B cell (primary cell): Measurements from ENCODE around the gene BTRC. TPM values are rescaled to one million over a fixed set of nuclear protein-coding genes. Genes with fewer than 3 reads are reported as not detected.

Experiments used
- ATAC-seq: fragments of 200-7000 bp; cut with Tn5 transposase; one replicate; pipeline ENCODE4 v1.10.0; 2021; ENCODE audit warnings: low read depth, mild to moderate bottlenecking, moderate number of reproducible peaks, moderate library complexity
- CTCF ChIA-PET: fragments of 350-600 bp; sonication (Branson Sonifier 250); formaldehyde crosslinking; loops from one replicate; lab custom pipeline; 2021; ENCODE audit warnings: antibody characterized with exemption, inconsistent platforms; lab: Charles Lee
- POLR2A ChIA-PET: fragments of 350-600 bp; sonication (Branson Sonifier 250); formaldehyde crosslinking; loops from one replicate; lab custom pipeline; 2021; ENCODE audit warnings: antibody characterized with exemption; lab: Charles Lee
- DNase-seq: peaks from one replicate; pipeline ENCODE4 v3.0.0; 2013
- H2AFZ ChIP-seq: 2 replicates; pipeline ENCODE4 v1.6.1; 2012; ENCODE audit warnings: mild to moderate bottlenecking, low read depth, low read length; ENCODE audit not compliant: insufficient read depth, poor library complexity, severe bottlenecking
- H3K27ac ChIP-seq, 2 donors: 1 replicate in 1 of 2; 2 replicates in 1 of 2; pipeline ENCODE4 v1.5.1; 2012 to 2013; ENCODE audit warnings: low read length in 2 of 2, mild to moderate bottlenecking in 2 of 2, moderate library complexity in 1 of 2
- H3K27me3 ChIP-seq, 4 experiments: fragments of 200-600 bp in 1 of 4; sonication (generic) in 1 of 4; replicated peaks in 1 of 4; 1 replicate in 2 of 4; 2 replicates in 2 of 4; pipeline versions ENCODE4 v1.6.1 to v1.7.0; 2013 to 2016; ENCODE audit warnings: low read length in 3 of 4, mild to moderate bottlenecking in 2 of 4, mixed read lengths in 1 of 4, moderate library complexity in 1 of 4; ENCODE audit not compliant: insufficient read depth in 4 of 4, control insufficient read depth in 3 of 4; ENCODE audit errors: control extremely low read depth in 1 of 4
- H3K36me3 ChIP-seq, 2 experiments: replicated peaks in 1 of 2; 1 replicate in 1 of 2; 2 replicates in 1 of 2; pipeline versions ENCODE4 v1.6.1 to v1.7.1; 2013; ENCODE audit warnings: low read length in 1 of 2; ENCODE audit not compliant: insufficient read depth in 2 of 2, control insufficient read depth in 1 of 2; ENCODE audit errors: control extremely low read depth in 1 of 2, extremely low read depth in 1 of 2
- H3K4me1 ChIP-seq, 2 donors: fragments of 200-600 bp in 1 of 2; sonication (generic) in 1 of 2; 1 replicate in 1 of 2; 2 replicates in 1 of 2; pipeline versions ENCODE4 v1.5.1 to v1.6.1; 2013 to 2017; ENCODE audit warnings: low read length in 2 of 2; ENCODE audit not compliant: control insufficient read depth in 2 of 2, insufficient read depth in 2 of 2
- H3K4me2 ChIP-seq: replicated peaks from 2 replicates; pipeline ENCODE3; 2012; ENCODE audit warnings: mild to moderate bottlenecking, low read depth, low read length; ENCODE audit not compliant: poor library complexity, severe bottlenecking
- H3K4me3 ChIP-seq, 5 experiments: fragments of 200-600 bp in 1 of 5; sonication (generic) in 1 of 5; 1 replicate in 3 of 5; 2 replicates in 2 of 5; pipeline versions ENCODE4 v1.5.1 to v1.7.0; 2011 to 2016; ENCODE audit warnings: low read length in 4 of 5, mild to moderate bottlenecking in 4 of 5, low read depth in 2 of 5, control low read depth in 1 of 5, moderate library complexity in 1 of 5; ENCODE audit not compliant: insufficient read depth in 1 of 5; ENCODE audit errors: control extremely low read depth in 1 of 5, extremely low read depth in 1 of 5
- H3K79me2 ChIP-seq: fragments of 200-600 bp; sonication (generic); one replicate; pipeline ENCODE4 v1.6.0; 2016; ENCODE audit warnings: low read length; ENCODE audit not compliant: control insufficient read depth, insufficient read depth
- H3K9ac ChIP-seq: fragments of 200-600 bp; sonication (generic); 2 replicates; pipeline ENCODE4 v1.6.1; 2017; ENCODE audit warnings: mild to moderate bottlenecking, low read length, moderate library complexity
- H3K9me3 ChIP-seq, 3 donors: one replicate each; pipeline versions ENCODE4 v1.6.1 to v1.7.1; 2013; ENCODE audit warnings: low read length in 2 of 3; ENCODE audit not compliant: control insufficient read depth in 2 of 3, insufficient read depth in 1 of 3; ENCODE audit errors: control extremely low read depth in 1 of 3
- H4K20me1 ChIP-seq: 2 replicates; pipeline ENCODE4 v1.6.0; 2012; ENCODE audit warnings: mild to moderate bottlenecking, low read length; ENCODE audit not compliant: insufficient read depth, control insufficient read depth, poor library complexity, severe bottlenecking
- H3K27ac Mint-ChIP-seq: one replicate; pipeline ENCODE4 v1.8.0; 2021; ENCODE audit warnings: mixed read lengths
- H3K27me3 Mint-ChIP-seq: one replicate; pipeline ENCODE4 v1.8.0; 2021; ENCODE audit warnings: mixed read lengths
- H3K4me1 Mint-ChIP-seq: one replicate; pipeline ENCODE4 v1.8.0; 2021; ENCODE audit warnings: mixed read lengths
- H3K4me3 Mint-ChIP-seq: one replicate; pipeline ENCODE4 v1.8.0; 2021; ENCODE audit warnings: mixed read lengths
- H3K9me3 Mint-ChIP-seq: one replicate; pipeline ENCODE4 v1.8.0; 2022; ENCODE audit warnings: mixed read lengths; ENCODE audit not compliant: insufficient read depth
- EZH2 ChIP-seq: IDR thresholded peaks from 2 replicates; pipeline ENCODE4 v1.6.1; 2012; ENCODE audit warnings: borderline replicate concordance, low read depth, mild to moderate bottlenecking, moderate library complexity, low read length; ENCODE audit not compliant: insufficient read depth, poor library complexity, severe bottlenecking
- WGBS: methylation state at CpG from one replicate; pipeline ENCODE4 v1.1.5; 2013; ENCODE audit warnings: missing lambda C conversion rate; ENCODE audit not compliant: insufficient coverage; 5-methylcytosine and 5-hydroxymethylcytosine counted together
- intact Hi-C: fragments of 100-400 bp; cut with micrococcal nuclease; formaldehyde crosslinking; loops from one replicate; pipeline ENCODE4 v1.10.0; 2022
- polyA plus RNA-seq: library from polyadenylated mRNA; depleted of rRNA; stranded (reverse); fragments of >200 nt; gene quantifications from 2 replicates; pipeline ENCODE4 v1.2.3, GENCODE V29; 2012
- total RNA-seq, 2 donors: library from RNA; stranded (reverse); fragments of 120-200 nt in 1 of 2; gene quantifications; 1 replicate in 1 of 2; 2 replicates in 1 of 2; pipeline versions ENCODE4 v1.2.3 to v1.2.4, GENCODE V29; 2013 to 2022
- TF ChIP-seq, protein P1 (sequence below): fragments of 200-600 bp; IDR thresholded peaks from one replicate; pipeline ENCODE4 v1.8.0; 2022; ENCODE audit warnings: antibody characterized with exemption, mild to moderate bottlenecking

Gene BTRC
- total and polyA plus RNA-seq, 2 donors (not counting 1 experiment from before 2014, with no cell fraction given) = 4.3 to 21.9 TPM

DNA sequence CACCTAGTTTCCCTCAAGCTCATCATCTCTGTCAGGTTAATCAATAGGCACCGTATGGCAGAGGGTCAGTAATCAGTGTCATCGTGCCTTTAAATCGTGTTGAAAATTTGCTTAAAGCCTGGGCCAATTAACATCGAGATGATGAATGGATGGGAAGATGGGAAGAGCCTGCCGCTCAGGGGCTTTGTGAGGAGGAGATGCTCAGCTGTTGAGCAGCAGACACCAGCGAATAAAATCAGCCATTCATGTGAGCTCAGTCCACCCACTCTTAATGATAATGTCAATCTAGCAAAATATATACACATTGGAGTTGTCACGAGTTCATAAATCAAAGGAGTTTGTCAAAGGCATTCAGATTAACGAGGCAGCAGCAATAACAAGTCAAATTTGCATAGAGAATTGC lies 97.7 kb downstream of the BTRC start:
- Mint-ChIP-seq H3K9me3 (no peaks in the 10 kb centered on the region), H3K27ac (no peak overlapping the region), H3K27me3 (no peaks in the 10 kb centered on the region), H3K4me3 (no peak overlapping the region), H3K4me1 (peaks cover 21% of the 10 kb centered on the region)
- intact Hi-C loops = no loop called here
- WGBS = 100% methylated on average over 5 of the region's 8 CpGs
- Histone ChIP-seq H2AFZ (no peak overlapping the region), H3K79me2 (peaks cover 6% of the 10 kb centered on the region), H3K4me2 (no peak overlapping the region), H3K27me3 (no peaks in the 10 kb centered on the region), H4K20me1 (peaks cover 8% of the 10 kb centered on the region), H3K27ac (no peak overlapping the region), H3K4me3 (no peak overlapping the region), H3K9ac (no peak overlapping the region), H3K4me1 (peaks cover 8 to 15% of the 10 kb centered on the region in 2 donors), H3K9me3 (no peaks in the 10 kb centered on the region), H3K36me3 (no peaks in the 10 kb centered on the region)
- no peak for ATAC-seq
- ChIA-PET POLR2A (no interaction called here), CTCF (interaction anchor here (1.0 to 4.2 kb wide), 4 partner anchors 8 to 309 kb away, joined by 3 to 24 read pairs (median 9); no protein-coding TSS in a partner anchor)
- DNase-seq = no peak
- TF ChIP-seq, protein P1, sequence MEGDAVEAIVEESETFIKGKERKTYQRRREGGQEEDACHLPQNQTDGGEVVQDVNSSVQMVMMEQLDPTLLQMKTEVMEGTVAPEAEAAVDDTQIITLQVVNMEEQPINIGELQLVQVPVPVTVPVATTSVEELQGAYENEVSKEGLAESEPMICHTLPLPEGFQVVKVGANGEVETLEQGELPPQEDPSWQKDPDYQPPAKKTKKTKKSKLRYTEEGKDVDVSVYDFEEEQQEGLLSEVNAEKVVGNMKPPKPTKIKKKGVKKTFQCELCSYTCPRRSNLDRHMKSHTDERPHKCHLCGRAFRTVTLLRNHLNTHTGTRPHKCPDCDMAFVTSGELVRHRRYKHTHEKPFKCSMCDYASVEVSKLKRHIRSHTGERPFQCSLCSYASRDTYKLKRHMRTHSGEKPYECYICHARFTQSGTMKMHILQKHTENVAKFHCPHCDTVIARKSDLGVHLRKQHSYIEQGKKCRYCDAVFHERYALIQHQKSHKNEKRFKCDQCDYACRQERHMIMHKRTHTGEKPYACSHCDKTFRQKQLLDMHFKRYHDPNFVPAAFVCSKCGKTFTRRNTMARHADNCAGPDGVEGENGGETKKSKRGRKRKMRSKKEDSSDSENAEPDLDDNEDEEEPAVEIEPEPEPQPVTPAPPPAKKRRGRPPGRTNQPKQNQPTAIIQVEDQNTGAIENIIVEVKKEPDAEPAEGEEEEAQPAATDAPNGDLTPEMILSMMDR = no peak
- TF ChIP-seq EZH2 = no peak

DNA sequence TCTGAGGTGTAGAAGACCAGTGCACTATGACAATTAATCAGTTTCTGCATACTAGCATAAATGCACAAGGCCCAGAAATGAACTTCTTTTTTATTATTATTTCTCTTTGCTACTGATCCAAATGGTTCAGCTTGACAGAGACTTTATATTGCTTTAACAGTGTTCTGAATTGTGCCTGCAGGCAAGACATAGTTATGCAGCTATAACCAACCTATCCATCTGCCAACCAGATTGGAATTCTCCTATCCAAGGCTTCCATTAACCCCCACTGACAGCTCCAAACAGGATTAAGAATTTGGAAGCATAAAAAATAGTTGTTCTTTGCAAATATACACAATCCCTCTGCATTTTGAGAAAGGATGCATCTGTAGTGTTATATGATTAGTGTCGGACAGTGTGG lies 98.2 kb downstream of the BTRC start:
- 100% methylated on average over 1 of the region's 1 CpG for WGBS
- H3K9ac ChIP-seq = no peak overlapping the region
- H3K36me3 ChIP-seq = no peaks in the 10 kb centered on the region
- peaks cover 8% of the 10 kb centered on the region for H4K20me1 ChIP-seq
- ChIA-PET POLR2A (no interaction called here), CTCF (interaction anchor here (2.3 to 4.2 kb wide), 3 partner anchors 9 to 238 kb away, joined by 8 to 24 read pairs (median 10); no protein-coding TSS in a partner anchor)
- no peak for ATAC-seq
- intact Hi-C loops = no loop called here
- no peaks in the 10 kb centered on the region for H3K27me3 ChIP-seq
- H3K27ac Mint-ChIP-seq = no peak overlapping the region
- H2AFZ ChIP-seq = no peak overlapping the region
- no peak for DNase-seq
- H3K4me2 ChIP-seq = no peak overlapping the region
- peaks cover 8 to 15% of the 10 kb centered on the region in 2 donors for H3K4me1 ChIP-seq
- peaks cover 6% of the 10 kb centered on the region for H3K79me2 ChIP-seq
- no peak overlapping the region for H3K27ac ChIP-seq
- peaks cover 21% of the 10 kb centered on the region for H3K4me1 Mint-ChIP-seq
- TF ChIP-seq, protein P1 = no peak
- no peak for TF ChIP-seq EZH2
- H3K4me3 Mint-ChIP-seq = no peak overlapping the region
- H3K27me3 Mint-ChIP-seq = no peaks in the 10 kb centered on the region
- no peak overlapping the region for H3K4me3 ChIP-seq
- no peaks in the 10 kb centered on the region for H3K9me3 Mint-ChIP-seq
- H3K9me3 ChIP-seq = no peaks in the 10 kb centered on the region
